Measurements from ENCODE around the gene ZBTB8OS. TPM values are rescaled to one million over a fixed set of nuclear protein-coding genes. Genes with fewer than 3 reads are reported as not detected.

ZBTB8OS gene
- polyA plus RNA-seq, 1 experiment: 89.1 TPM

DNA sequence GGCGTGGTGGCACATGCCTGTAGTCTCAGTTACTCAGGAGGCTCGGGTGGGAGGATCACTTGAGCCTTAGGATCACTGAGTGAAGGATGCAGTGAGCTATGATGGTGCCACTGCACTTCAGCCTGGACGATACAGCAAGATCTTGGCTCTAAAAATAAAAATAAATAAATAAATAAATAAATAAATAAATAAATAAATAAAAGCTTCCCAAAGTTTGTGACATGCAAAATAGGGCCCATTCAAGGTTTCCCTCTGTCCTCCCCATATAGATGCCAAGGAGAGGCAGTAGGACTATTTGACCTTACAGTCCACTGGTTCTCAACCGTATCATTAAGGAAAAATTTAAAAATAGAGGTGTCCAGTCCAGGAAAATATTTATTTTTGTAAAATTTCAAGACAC lies 41.2 kb downstream of the ZBTB8OS start:
- TF ChIP-seq, protein P1, sequence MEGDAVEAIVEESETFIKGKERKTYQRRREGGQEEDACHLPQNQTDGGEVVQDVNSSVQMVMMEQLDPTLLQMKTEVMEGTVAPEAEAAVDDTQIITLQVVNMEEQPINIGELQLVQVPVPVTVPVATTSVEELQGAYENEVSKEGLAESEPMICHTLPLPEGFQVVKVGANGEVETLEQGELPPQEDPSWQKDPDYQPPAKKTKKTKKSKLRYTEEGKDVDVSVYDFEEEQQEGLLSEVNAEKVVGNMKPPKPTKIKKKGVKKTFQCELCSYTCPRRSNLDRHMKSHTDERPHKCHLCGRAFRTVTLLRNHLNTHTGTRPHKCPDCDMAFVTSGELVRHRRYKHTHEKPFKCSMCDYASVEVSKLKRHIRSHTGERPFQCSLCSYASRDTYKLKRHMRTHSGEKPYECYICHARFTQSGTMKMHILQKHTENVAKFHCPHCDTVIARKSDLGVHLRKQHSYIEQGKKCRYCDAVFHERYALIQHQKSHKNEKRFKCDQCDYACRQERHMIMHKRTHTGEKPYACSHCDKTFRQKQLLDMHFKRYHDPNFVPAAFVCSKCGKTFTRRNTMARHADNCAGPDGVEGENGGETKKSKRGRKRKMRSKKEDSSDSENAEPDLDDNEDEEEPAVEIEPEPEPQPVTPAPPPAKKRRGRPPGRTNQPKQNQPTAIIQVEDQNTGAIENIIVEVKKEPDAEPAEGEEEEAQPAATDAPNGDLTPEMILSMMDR (IDR thresholded peaks at IDR 0.05; ENCODE audit: low read depth, low read length): no peak
- no peak for DNase-seq (ENCODE audit: low read depth, low spot score)
- no peaks in the 10 kb centered on the region for H3K27me3 ChIP-seq (ENCODE audit: control insufficient read depth, insufficient read depth, low read length)
- no peaks in the 10 kb centered on the region for H3K9me3 ChIP-seq (ENCODE audit: control insufficient read depth, insufficient read depth, low read length)
- POLR2A ChIA-PET: no interaction called here
- CTCF ChIA-PET: interaction anchor here (0.6 kb wide), 1 partner anchor 89 kb away, joined by 3 read pairs; no protein-coding TSS in a partner anchor
- no peak overlapping the region for H3K27ac ChIP-seq (ENCODE audit: low read depth, low read length)
- no peak overlapping the region for H3K4me3 ChIP-seq (ENCODE audit: low read depth, low read length)

DNA sequence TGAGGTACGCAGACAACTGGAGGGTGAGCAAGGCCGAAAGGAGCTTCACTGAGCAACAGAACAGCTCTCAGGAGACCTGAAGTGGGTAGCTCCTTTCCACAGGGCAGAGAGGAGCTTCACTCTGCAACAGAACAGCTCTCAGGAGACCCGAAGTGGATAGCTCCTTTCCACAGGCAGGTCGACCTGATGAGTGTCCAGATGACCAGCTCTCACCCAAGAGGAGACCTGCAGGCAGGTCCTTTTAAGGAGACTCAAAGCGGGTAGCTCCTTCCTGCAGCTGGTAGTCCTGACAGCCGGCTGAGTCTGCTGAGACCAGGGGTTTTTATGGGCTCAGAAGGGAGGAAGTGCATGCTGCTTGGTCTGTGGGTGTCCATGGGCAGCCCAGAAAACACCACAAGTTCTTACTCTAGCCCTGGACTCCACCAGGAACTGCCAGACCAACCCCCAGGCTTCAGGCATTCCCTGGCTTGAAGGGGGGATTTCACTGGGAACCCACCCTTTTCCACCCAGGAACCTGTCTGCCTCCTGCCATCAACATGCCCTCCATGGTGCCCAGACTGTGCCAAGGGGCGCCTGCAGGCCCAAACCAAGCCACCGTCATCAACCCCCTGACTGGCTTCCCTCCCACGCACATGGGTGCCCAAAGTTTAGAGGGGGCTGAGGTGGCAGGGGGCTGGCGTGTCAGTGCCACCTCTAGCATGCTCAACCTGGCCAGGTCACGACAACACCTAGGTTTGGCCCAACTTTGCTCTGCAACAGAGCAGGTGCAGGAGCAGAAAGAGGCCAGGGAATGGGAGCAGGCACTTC lies 43.6 kb downstream of the ZBTB8OS start:
- ChIA-PET CTCF (no interaction called here), POLR2A (no interaction called here)
- H3K4me3 ChIP-seq (ENCODE audit: low read depth, low read length): no peak overlapping the region
- no peaks in the 10 kb centered on the region for H3K27me3 ChIP-seq (ENCODE audit: control insufficient read depth, insufficient read depth, low read length)
- TF ChIP-seq, protein P1 (IDR thresholded peaks at IDR 0.05; ENCODE audit: low read depth, low read length): no peak
- no peak for DNase-seq (ENCODE audit: low read depth, low spot score)
- H3K9me3 ChIP-seq (ENCODE audit: control insufficient read depth, insufficient read depth, low read length): no peaks in the 10 kb centered on the region
- no peak overlapping the region for H3K27ac ChIP-seq (ENCODE audit: low read depth, low read length)

DNA sequence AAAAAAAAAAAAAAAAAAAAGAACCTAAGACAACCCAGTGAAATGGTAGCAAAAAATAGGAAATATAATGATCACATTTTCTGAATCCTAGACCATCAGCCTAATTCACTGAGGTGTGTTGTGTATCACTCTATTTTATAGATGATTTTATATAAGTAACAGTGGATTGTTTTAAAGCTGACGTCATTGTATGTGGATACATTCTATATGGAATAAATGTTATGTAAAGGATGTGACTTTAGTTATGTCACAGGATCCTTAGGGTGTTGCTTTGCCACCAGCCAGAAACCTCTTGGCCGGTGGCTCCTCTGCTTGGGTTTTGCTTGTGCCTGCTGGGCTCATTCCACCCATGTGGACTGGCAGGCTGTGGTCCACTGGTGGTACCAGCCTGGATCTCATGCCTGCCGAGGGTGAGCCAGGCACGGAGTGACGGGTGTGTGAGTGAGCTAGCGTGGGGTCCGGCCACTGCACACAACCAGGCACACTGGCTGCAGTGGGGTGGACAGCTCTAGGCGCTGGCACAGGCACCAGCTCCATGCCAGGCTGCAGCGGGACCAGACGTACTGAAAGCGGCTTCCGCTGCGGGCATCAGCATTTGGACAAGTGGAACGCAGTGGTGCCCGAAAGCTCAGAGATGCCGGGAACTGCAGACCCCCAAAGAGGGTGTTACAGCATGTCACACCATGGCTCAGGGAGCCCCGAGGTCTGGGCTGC lies 44.5 kb downstream of the ZBTB8OS start:
- Histone ChIP-seq H3K27me3 (ENCODE audit: control insufficient read depth, insufficient read depth, low read length) (no peaks in the 10 kb centered on the region), H3K4me3 (ENCODE audit: low read depth, low read length) (no peak overlapping the region), H3K9me3 (ENCODE audit: control insufficient read depth, insufficient read depth, low read length) (no peaks in the 10 kb centered on the region), H3K27ac (ENCODE audit: low read depth, low read length) (no peak overlapping the region)
- ChIA-PET POLR2A (no interaction called here), CTCF (interaction anchor here (1.7 kb wide), 1 partner anchor 85 kb away, joined by 5 read pairs; no protein-coding TSS in a partner anchor)
- TF ChIP-seq, protein P1 (IDR thresholded peaks at IDR 0.05; ENCODE audit: low read depth, low read length): no peak
- DNase-seq (ENCODE audit: low read depth, low spot score): no peak

DNA sequence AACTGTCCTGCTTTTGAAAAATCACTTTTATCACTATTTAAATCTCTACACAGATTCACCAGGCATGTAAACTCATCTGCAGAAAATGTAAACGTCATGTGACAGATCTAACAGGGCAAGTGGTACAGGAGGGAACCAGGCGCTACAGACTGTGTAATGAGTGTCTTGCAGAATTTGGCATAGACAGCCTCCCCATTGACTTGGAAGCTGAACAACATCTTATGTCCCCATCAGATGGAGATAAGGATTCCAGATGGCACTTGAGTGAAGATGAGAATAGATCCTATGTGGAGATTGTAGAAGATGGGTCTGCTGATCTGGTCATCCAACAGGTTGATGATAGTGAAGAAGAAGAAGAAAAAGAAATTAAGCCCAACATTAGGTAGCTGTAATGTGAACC lies 50.3 kb downstream of the ZBTB8OS start:
- H3K27me3 ChIP-seq (ENCODE audit: control insufficient read depth, insufficient read depth, low read length): no peaks in the 10 kb centered on the region
- no peaks in the 10 kb centered on the region for H3K9me3 ChIP-seq (ENCODE audit: control insufficient read depth, insufficient read depth, low read length)
- TF ChIP-seq, protein P1 (IDR thresholded peaks at IDR 0.05; ENCODE audit: low read depth, low read length): no peak
- no peak overlapping the region for H3K27ac ChIP-seq (ENCODE audit: low read depth, low read length)
- no peak for DNase-seq (ENCODE audit: low read depth, low spot score)
- POLR2A ChIA-PET: no interaction called here
- CTCF ChIA-PET: no interaction called here
- no peak overlapping the region for H3K4me3 ChIP-seq (ENCODE audit: low read depth, low read length)

DNA sequence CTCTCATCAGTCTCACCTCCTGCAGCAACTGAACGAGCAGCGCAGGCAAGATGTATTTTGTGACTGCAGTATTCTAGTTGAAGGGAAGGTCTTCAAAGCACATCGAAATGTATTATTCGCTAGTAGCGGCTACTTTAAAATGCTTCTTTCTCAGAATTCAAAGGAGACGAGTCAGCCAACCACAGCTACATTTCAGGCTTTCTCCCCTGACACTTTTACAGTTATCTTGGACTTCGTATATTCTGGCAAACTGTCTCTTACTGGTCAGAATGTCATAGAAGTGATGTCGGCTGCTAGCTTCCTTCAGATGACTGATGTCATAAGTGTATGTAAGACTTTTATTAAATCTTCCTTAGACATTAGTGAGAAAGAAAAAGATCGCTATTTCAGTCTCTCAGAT lies 57.4 kb downstream of the ZBTB8OS start:
- Histone ChIP-seq H3K4me3 (ENCODE audit: low read depth, low read length) (no peak overlapping the region), H3K9me3 (ENCODE audit: control insufficient read depth, insufficient read depth, low read length) (no peaks in the 10 kb centered on the region), H3K27ac (ENCODE audit: low read depth, low read length) (no peak overlapping the region), H3K27me3 (ENCODE audit: control insufficient read depth, insufficient read depth, low read length) (no peaks in the 10 kb centered on the region)
- TF ChIP-seq, protein P1 (IDR thresholded peaks at IDR 0.05; ENCODE audit: low read depth, low read length): no peak
- ChIA-PET POLR2A (no interaction called here), CTCF (no interaction called here)
- no peak for DNase-seq (ENCODE audit: low read depth, low spot score)

All from AG04450 (cell line).